WTC11 (cell line): Measurements from ENCODE around the gene KLHL29.

ENCODE experiments used
- CTCF ChIP-seq: fragments of 200-600 bp; IDR thresholded peaks from 2 replicates; pipeline ENCODE4 v1.8.0; 2022; ENCODE audit warnings: antibody characterized with exemption
- SP1 ChIP-seq: sonication (generic); formaldehyde crosslinking; conservative IDR thresholded peaks from 2 replicates; pipeline ENCODE4 v1.8.1; 2022; ENCODE audit warnings: missing genetic modification reagents
- STAT6 ChIP-seq: sonication (generic); formaldehyde crosslinking; conservative IDR thresholded peaks from 2 replicates; pipeline ENCODE4 v1.8.1; 2023; ENCODE audit warnings: mild to moderate bottlenecking, low read depth, missing genetic modification reagents, moderate library complexity
- TCF7 ChIP-seq: sonication (generic); formaldehyde crosslinking; IDR thresholded peaks from 2 replicates; pipeline ENCODE4 v1.8.0; 2022; ENCODE audit warnings: mild to moderate bottlenecking, low read depth, missing genetic modification reagents, moderate library complexity

GRCh38 chr2:23549821-23550530 is 165.0 kb downstream of the KLHL29 start:
- no peak for TF ChIP-seq SP1 (CRISPR knock-in tag)
- TF ChIP-seq TCF7 (CRISPR knock-in tag) = no peak
- TF ChIP-seq STAT6 (CRISPR knock-in tag) = no peak
- TF ChIP-seq CTCF = no peak
